ENCODE data around the gene TMPRSS9. TPM values are rescaled to one million over a fixed set of nuclear protein-coding genes. Genes with fewer than 3 reads are reported as not detected.

The TMPRSS9 gene
- total RNA-seq, 4 donors from 2014 or later: 0.13 to 0.78 TPM; not detected in 2

DNA sequence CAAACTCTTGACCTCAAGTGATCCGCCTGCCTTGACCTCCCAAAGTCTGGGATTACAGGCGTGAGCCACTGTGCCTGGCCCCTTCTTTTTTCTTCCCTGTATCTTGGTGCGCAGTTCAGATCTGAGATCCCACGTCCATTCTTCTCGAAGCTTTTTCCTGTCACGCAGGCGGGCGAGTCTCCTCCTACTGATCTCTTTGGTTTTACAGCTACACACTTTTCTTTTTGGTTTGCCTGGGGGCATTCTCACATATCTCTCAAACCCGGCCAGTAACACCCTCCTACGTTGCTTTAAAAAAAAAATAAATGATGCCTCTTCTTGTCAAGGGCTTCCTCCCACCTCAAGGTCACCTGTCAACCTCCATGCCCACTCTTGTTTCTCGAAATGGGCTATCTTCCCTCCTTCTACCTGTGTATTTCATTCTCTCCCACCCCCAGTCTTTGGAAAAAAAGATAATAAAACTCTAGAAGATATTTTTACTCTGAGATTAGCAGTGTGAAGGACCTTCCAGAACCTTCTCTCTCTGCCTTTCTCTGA, 12.1 kb downstream of the TMPRSS9 start:
- intact Hi-C loops (cut with DNase I): no loop called here
- no peaks in the 10 kb centered on the region for H3K27me3 ChIP-seq
- no peak for TF ChIP-seq POLR2A (IDR thresholded peaks at IDR 0.05)
- TF ChIP-seq, protein P1, sequence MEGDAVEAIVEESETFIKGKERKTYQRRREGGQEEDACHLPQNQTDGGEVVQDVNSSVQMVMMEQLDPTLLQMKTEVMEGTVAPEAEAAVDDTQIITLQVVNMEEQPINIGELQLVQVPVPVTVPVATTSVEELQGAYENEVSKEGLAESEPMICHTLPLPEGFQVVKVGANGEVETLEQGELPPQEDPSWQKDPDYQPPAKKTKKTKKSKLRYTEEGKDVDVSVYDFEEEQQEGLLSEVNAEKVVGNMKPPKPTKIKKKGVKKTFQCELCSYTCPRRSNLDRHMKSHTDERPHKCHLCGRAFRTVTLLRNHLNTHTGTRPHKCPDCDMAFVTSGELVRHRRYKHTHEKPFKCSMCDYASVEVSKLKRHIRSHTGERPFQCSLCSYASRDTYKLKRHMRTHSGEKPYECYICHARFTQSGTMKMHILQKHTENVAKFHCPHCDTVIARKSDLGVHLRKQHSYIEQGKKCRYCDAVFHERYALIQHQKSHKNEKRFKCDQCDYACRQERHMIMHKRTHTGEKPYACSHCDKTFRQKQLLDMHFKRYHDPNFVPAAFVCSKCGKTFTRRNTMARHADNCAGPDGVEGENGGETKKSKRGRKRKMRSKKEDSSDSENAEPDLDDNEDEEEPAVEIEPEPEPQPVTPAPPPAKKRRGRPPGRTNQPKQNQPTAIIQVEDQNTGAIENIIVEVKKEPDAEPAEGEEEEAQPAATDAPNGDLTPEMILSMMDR (IDR thresholded peaks at IDR 0.05): no peak
- H3K27ac ChIP-seq: no peak overlapping the region
- H3K4me3 ChIP-seq (replicated peaks in 1 of 3): no peak overlapping the region
- no peaks in the 10 kb centered on the region for H3K36me3 ChIP-seq
- WGBS, 2 donors: 58 to 70% methylated on average over 11 of the region's 11 CpGs
- H3K9me3 ChIP-seq: no peaks in the 10 kb centered on the region
- no peaks in the 10 kb centered on the region for H3K4me1 ChIP-seq
- DNase-seq: no peak

- H3K27ac ChIP-seq: no peak overlapping the region
- no peak overlapping the region for H3K4me3 ChIP-seq (replicated peaks in 1 of 3)
- H3K27me3 ChIP-seq: no peaks in the 10 kb centered on the region
- 88 to 90% methylated on average over 13 of the region's 13 CpGs for WGBS, 2 donors
- H3K4me1 ChIP-seq: no peaks in the 10 kb centered on the region
- no peak for TF ChIP-seq POLR2A (IDR thresholded peaks at IDR 0.05)
- TF ChIP-seq, protein P1 (IDR thresholded peaks at IDR 0.05): no peak
- no peaks in the 10 kb centered on the region for H3K9me3 ChIP-seq
- H3K36me3 ChIP-seq: no peaks in the 10 kb centered on the region
- intact Hi-C loops (cut with DNase I): no loop called here
- DNase-seq: no peak
Observed at GRCh38 chr19:2374808-2375207, 14.7 kb downstream of the TMPRSS9 start.

DNA sequence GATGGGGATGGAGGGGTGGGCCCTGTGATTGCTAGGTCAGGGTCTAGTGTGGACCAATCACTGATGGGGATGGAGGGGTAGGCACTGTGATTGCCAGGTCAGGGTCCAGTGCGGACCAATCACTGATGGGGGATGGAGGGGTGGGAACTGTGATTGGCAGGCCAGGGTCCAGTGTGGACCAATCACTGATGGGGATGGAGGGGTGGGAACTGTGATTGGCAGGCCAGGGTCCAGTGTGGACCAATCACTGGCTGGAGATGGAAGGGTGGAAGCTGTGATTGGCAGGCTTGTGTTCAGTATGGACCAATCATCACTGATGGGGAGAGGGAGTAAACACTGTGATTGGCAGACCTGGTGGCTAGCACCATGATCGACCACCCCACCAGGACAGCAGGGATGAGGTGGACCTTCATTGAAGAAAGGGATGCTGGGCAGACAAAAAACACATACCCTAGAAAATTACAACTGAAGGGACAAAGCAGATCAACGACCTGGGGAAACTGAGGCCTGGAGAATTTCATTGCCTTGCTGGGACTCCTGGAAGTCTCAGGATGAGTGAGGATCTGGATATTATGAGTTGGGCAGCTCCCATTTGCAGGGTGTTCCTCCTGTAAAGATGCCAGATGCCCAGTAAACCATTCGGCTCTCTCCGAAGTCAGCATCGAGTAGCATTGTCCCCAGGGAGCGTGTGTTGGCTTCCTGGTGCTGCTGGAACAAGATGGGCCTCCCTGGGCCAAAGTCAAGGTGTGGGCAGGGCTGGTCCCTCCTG, 15.5 kb downstream of the TMPRSS9 start:
- DNase-seq: no peak
- Histone ChIP-seq H3K9me3 (no peaks in the 10 kb centered on the region), H3K36me3 (no peaks in the 10 kb centered on the region), H3K27ac (no peak overlapping the region), H3K4me1 (no peaks in the 10 kb centered on the region), H3K27me3 (no peaks in the 10 kb centered on the region), H3K4me3 (replicated peaks in 1 of 3) (no peak overlapping the region)
- 80% methylated on average over 7 of the region's 7 CpGs for WGBS, 2 donors
- intact Hi-C loops (cut with DNase I): no loop called here
- TF ChIP-seq, protein P1 (IDR thresholded peaks at IDR 0.05): no peak
- TF ChIP-seq POLR2A (IDR thresholded peaks at IDR 0.05): no peak

DNA sequence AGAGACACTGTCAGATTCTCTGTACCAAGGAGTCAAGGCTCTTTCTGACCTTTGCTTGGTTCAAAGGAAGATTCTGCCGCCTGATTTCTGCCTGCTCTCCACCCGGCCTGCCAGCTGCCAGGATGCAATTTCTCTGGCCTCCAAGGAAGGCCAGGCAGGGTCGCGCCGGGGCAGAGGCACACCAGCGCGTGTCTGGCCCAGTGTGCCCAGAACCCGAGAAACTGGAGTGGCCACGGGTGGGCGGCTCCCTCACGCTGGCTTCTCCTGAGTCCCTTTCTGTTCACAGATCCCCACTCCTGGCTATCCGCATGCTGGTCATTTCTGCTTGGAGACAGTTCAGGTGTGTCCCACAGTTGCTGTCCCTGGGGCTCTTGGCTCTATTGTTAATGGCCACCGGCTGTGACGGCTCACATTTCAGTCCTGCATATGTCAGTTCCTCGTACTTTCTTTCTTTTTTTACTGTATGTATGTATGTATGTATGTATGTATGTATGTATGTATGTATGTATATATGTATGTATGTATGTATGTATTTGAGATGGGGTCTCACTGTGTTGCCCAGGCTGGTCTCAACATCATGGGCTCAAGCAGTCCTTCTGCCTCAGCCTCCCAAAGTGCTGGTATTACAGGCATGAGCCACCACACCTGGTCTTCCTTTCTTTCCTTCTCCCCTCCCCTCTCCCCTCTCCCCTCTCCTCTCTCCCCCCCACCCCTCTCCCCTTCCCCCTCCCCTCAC, 16.9 kb downstream of the TMPRSS9 start:
- H3K36me3 ChIP-seq: no peaks in the 10 kb centered on the region
- WGBS, 2 donors: 66 to 73% methylated on average over 13 to 15 of the region's 15 CpGs
- no peak for TF ChIP-seq POLR2A (IDR thresholded peaks at IDR 0.05)
- TF ChIP-seq, protein P1 (IDR thresholded peaks at IDR 0.05): no peak
- no peaks in the 10 kb centered on the region for H3K4me1 ChIP-seq
- intact Hi-C loops (cut with DNase I): no loop called here
- no peaks in the 10 kb centered on the region for H3K27me3 ChIP-seq
- no peak for DNase-seq
- H3K9me3 ChIP-seq: no peaks in the 10 kb centered on the region
- H3K27ac ChIP-seq: no peak overlapping the region
- H3K4me3 ChIP-seq (replicated peaks in 1 of 3): no peak overlapping the region

GRCh38 chr19:2380567-2380966, 20.5 kb downstream of the TMPRSS9 start:
- intact Hi-C loops (cut with DNase I): loop anchor here (10.0 kb wide), 1 partner anchor 156 kb away; no protein-coding TSS in a partner anchor
- 90 to 98% methylated on average over 2 of the region's 2 CpGs for WGBS, 2 donors
- Histone ChIP-seq H3K9me3 (no peaks in the 10 kb centered on the region), H3K27me3 (no peaks in the 10 kb centered on the region), H3K36me3 (no peaks in the 10 kb centered on the region), H3K4me1 (no peaks in the 10 kb centered on the region), H3K4me3 (replicated peaks in 1 of 3) (no peak overlapping the region), H3K27ac (no peak overlapping the region)
- no peak for DNase-seq
- TF ChIP-seq POLR2A (IDR thresholded peaks at IDR 0.05): no peak
- TF ChIP-seq, protein P1 (IDR thresholded peaks at IDR 0.05): no peak

Measured in thyroid gland (tissue), 4 donors.